ENCODE measurements around the gene STIM2. TPM values are rescaled to one million over a fixed set of nuclear protein-coding genes. Genes with fewer than 3 reads are reported as not detected.

The STIM2 gene
- total and polyA plus RNA-seq, 2 donors (not counting 1 experiment from before 2014, with no cell fraction given) = 19.0 to 33.0 TPM

- no peak for DNase-seq (ENCODE audit: low read depth in 2 of 2)
- H4K20me1 ChIP-seq (ENCODE audit: control insufficient read depth, extremely low read depth, insufficient read depth, low read length) = no peaks in the 10 kb centered on the region
- no peaks in the 10 kb centered on the region for H3K27me3 ChIP-seq (ENCODE audit: control insufficient read depth, insufficient read depth, low read length)
- H3K36me3 ChIP-seq (ENCODE audit: control insufficient read depth, insufficient read depth, low read length) = no peaks in the 10 kb centered on the region
- TF ChIP-seq CTCF (conservative IDR thresholded peaks at IDR 0.05 in 1 of 2, IDR thresholded peaks at IDR 0.05 in 1 of 2; ENCODE audit: low read depth in 1 of 2, low read length in 2 of 2) = no peak
- TF ChIP-seq EZH2 (IDR thresholded peaks at IDR 0.05; ENCODE audit: low read length, missing control alignments) = no peak
- no peaks in the 10 kb centered on the region for H3K4me1 ChIP-seq (ENCODE audit: control insufficient read depth, extremely low read depth, insufficient read depth, low read length)
- no peak overlapping the region for H3K4me2 ChIP-seq (ENCODE audit: extremely low read depth, insufficient read depth, low read length)
- H2AFZ ChIP-seq (ENCODE audit: low read length) = no peak overlapping the region
- H3K79me2 ChIP-seq (ENCODE audit: control insufficient read depth, insufficient read depth, low read length) = no peaks in the 10 kb centered on the region
- H3K27ac ChIP-seq (ENCODE audit: insufficient read depth, low read length) = no peak overlapping the region
- no peak overlapping the region for H3K4me3 ChIP-seq (replicated peaks in 1 of 4; ENCODE audit: control extremely low read depth in 1 of 4, insufficient read depth in 1 of 4, low read depth in 3 of 4, low read length in 4 of 4)
- H3K9ac ChIP-seq (ENCODE audit: insufficient read depth, low read length) = no peak overlapping the region
- no peaks in the 10 kb centered on the region for H3K9me3 ChIP-seq (ENCODE audit: control insufficient read depth, insufficient read depth, low read depth, low read length)
Observed at GRCh38 chr4:26889356-26889755, 28.7 kb downstream of the STIM2 start.

- Histone ChIP-seq H3K4me1 (ENCODE audit: control insufficient read depth, extremely low read depth, insufficient read depth, low read length) (no peaks in the 10 kb centered on the region), H3K4me2 (ENCODE audit: extremely low read depth, insufficient read depth, low read length) (no peak overlapping the region), H4K20me1 (ENCODE audit: control insufficient read depth, extremely low read depth, insufficient read depth, low read length) (no peaks in the 10 kb centered on the region), H3K4me3 (replicated peaks in 1 of 4; ENCODE audit: control extremely low read depth in 1 of 4, insufficient read depth in 1 of 4, low read depth in 3 of 4, low read length in 4 of 4) (no peak overlapping the region), H3K9ac (ENCODE audit: insufficient read depth, low read length) (no peak overlapping the region), H3K79me2 (ENCODE audit: control insufficient read depth, insufficient read depth, low read length) (peaks cover 2% of the 10 kb centered on the region), H3K27me3 (ENCODE audit: control insufficient read depth, insufficient read depth, low read length) (no peaks in the 10 kb centered on the region), H2AFZ (ENCODE audit: low read length) (no peak overlapping the region), H3K36me3 (ENCODE audit: control insufficient read depth, insufficient read depth, low read length) (no peaks in the 10 kb centered on the region), H3K9me3 (ENCODE audit: control insufficient read depth, insufficient read depth, low read depth, low read length) (no peaks in the 10 kb centered on the region), H3K27ac (ENCODE audit: insufficient read depth, low read length) (no peak overlapping the region)
- no peak for DNase-seq (ENCODE audit: low read depth in 2 of 2)
- no peak for TF ChIP-seq CTCF (conservative IDR thresholded peaks at IDR 0.05 in 1 of 2, IDR thresholded peaks at IDR 0.05 in 1 of 2; ENCODE audit: low read depth in 1 of 2, low read length in 2 of 2)
- TF ChIP-seq EZH2 (IDR thresholded peaks at IDR 0.05; ENCODE audit: low read length, missing control alignments) = no peak
Observed at GRCh38 chr4:26891054-26891453, 30.4 kb downstream of the STIM2 start.

- Histone ChIP-seq H2AFZ (ENCODE audit: low read length) (no peak overlapping the region), H3K4me1 (ENCODE audit: control insufficient read depth, extremely low read depth, insufficient read depth, low read length) (peaks cover 2% of the 10 kb centered on the region), H3K4me2 (ENCODE audit: extremely low read depth, insufficient read depth, low read length) (no peak overlapping the region), H3K27me3 (ENCODE audit: control insufficient read depth, insufficient read depth, low read length) (no peaks in the 10 kb centered on the region), H3K9ac (ENCODE audit: insufficient read depth, low read length) (no peak overlapping the region), H3K36me3 (ENCODE audit: control insufficient read depth, insufficient read depth, low read length) (no peaks in the 10 kb centered on the region), H3K4me3 (replicated peaks in 1 of 4; ENCODE audit: control extremely low read depth in 1 of 4, insufficient read depth in 1 of 4, low read depth in 3 of 4, low read length in 4 of 4) (no peak overlapping the region), H3K9me3 (ENCODE audit: control insufficient read depth, insufficient read depth, low read depth, low read length) (no peaks in the 10 kb centered on the region), H3K27ac (ENCODE audit: insufficient read depth, low read length) (no peak overlapping the region), H4K20me1 (ENCODE audit: control insufficient read depth, extremely low read depth, insufficient read depth, low read length) (no peaks in the 10 kb centered on the region), H3K79me2 (ENCODE audit: control insufficient read depth, insufficient read depth, low read length) (peaks cover 3% of the 10 kb centered on the region)
- no peak for TF ChIP-seq CTCF (conservative IDR thresholded peaks at IDR 0.05 in 1 of 2, IDR thresholded peaks at IDR 0.05 in 1 of 2; ENCODE audit: low read depth in 1 of 2, low read length in 2 of 2)
- no peak for TF ChIP-seq EZH2 (IDR thresholded peaks at IDR 0.05; ENCODE audit: low read length, missing control alignments)
- no peak for DNase-seq (ENCODE audit: low read depth in 2 of 2)
Observed at GRCh38 chr4:26891867-26892266, 31.2 kb downstream of the STIM2 start.
